ENCODE data around the gene CCL14. TPM values are rescaled to one million over a fixed set of nuclear protein-coding genes. Genes with fewer than 3 reads are reported as not detected.
"Not testable (repeated sequence)": the region's sequence is repeated elsewhere in the genome, so short reads cannot be mapped to it uniquely, and the experiment has no call there.

The CCL14 gene
- total RNA-seq, 4 donors from 2014 or later = 6.3 to 8.3 (median 6.7) TPM

GRCh38 chr17:36001110-36001771 is 14.7 kb upstream of the CCL14 start, which contains the start of gene CCL15:
Gene CCL15, minus strand, starts transcription at chr17:36001553. Its CDS starts 61 bp downstream, at chr17:36001492.
- TF ChIP-seq POLR2A (IDR thresholded peaks at IDR 0.05) (peak; percentile 87 to 93), CTCF (IDR thresholded peaks at IDR 0.05) (peak in 1 of 6 experiments; percentile 15)

GRCh38 chr17:36000732-36001109 is 14.2 kb upstream of the CCL14 start:
- DNase-seq = peak in 2 of 3 donors; percentile 61
- TF ChIP-seq POLR2A (IDR thresholded peaks at IDR 0.05) = no peak
- no peak for TF ChIP-seq CTCF (IDR thresholded peaks at IDR 0.05)
- no peaks in the 10 kb centered on the region for H3K27me3 ChIP-seq
- H3K4me3 ChIP-seq = peak overlapping the region in 3 of 4 donors; percentile 22 to 58 (median 55)
- H3K9me3 ChIP-seq = no peaks in the 10 kb centered on the region
- peaks cover 0 to 9% (median 0%) of the 10 kb centered on the region in 3 donors for H3K36me3 ChIP-seq
- peaks cover 0 to 16% (median 0%) of the 10 kb centered on the region in 4 donors for H3K4me1 ChIP-seq
- peak overlapping the region in 3 of 4 donors; percentile 63 to 96 (median 87) for H3K27ac ChIP-seq

More at GRCh38 chr17:36001110-36001771, 14.7 kb upstream of the CCL14 start, which contains the start of gene CCL15:
- Histone ChIP-seq H3K9me3 (no peaks in the 10 kb centered on the region), H3K4me1 (peaks cover 0 to 16% (median 0%) of the 10 kb centered on the region in 4 donors), H3K4me3 (peak within 1 kb of the TSS in 3 of 4 donors; percentile 22 to 58 (median 55)), H3K36me3 (peaks cover 0 to 9% (median 0%) of the 10 kb centered on the region in 3 donors), H3K27me3 (no peaks in the 10 kb centered on the region), H3K27ac (peak within 1 kb of the TSS in 3 of 4 donors; percentile 63 to 96 (median 87))
- peak in 2 of 3 donors; percentile 66 to 67 for DNase-seq

- no peak overlapping the region for H3K27ac ChIP-seq
- H3K27me3 ChIP-seq = no peaks in the 10 kb centered on the region
- no peaks in the 10 kb centered on the region for H3K9me3 ChIP-seq
- peaks cover 0 to 9% (median 0%) of the 10 kb centered on the region in 3 donors for H3K36me3 ChIP-seq
- H3K4me3 ChIP-seq = no peak overlapping the region
- H3K4me1 ChIP-seq = peaks cover 0 to 16% (median 0%) of the 10 kb centered on the region in 4 donors
- no peak for DNase-seq
- TF ChIP-seq CTCF (IDR thresholded peaks at IDR 0.05) (no peak), POLR2A (IDR thresholded peaks at IDR 0.05) (no peak)
Observed at GRCh38 chr17:35998756-35999155, 12.2 kb upstream of the CCL14 start.

GRCh38 chr17:35998018-35998545 is 11.6 kb upstream of the CCL14 start:
- no peak for DNase-seq
- no peak for TF ChIP-seq CTCF (IDR thresholded peaks at IDR 0.05)
- no peak for TF ChIP-seq POLR2A (IDR thresholded peaks at IDR 0.05)
- H3K4me1 ChIP-seq = peaks cover 0 to 11% (median 0%) of the 10 kb centered on the region in 4 donors
- no peak overlapping the region for H3K27ac ChIP-seq
- no peaks in the 10 kb centered on the region for H3K27me3 ChIP-seq
- peaks cover 0 to 9% (median 0%) of the 10 kb centered on the region in 3 donors for H3K36me3 ChIP-seq
- no peak overlapping the region for H3K4me3 ChIP-seq
- no peaks in the 10 kb centered on the region for H3K9me3 ChIP-seq

- H3K36me3 ChIP-seq = peaks cover 0 to 18% (median 0%) of the 10 kb centered on the region in 3 donors
- not testable (repeated sequence) for H3K4me1 ChIP-seq, H3K9me3 ChIP-seq, DNase-seq, H3K27ac ChIP-seq, H3K27me3 ChIP-seq, H3K4me3 ChIP-seq
Observed at GRCh38 chr17:35995346-35995745, 8.8 kb upstream of the CCL14 start.

GRCh38 chr17:35991075-35991474 is 4.5 kb upstream of the CCL14 start:
- no peak overlapping the region for H3K27ac ChIP-seq

More at GRCh38 chr17:35991075-35991474, 4.5 kb upstream of the CCL14 start:
- DNase-seq = peak in 1 of 3 donors; percentile 29
- Histone ChIP-seq H3K36me3 (peaks cover 0 to 15% (median 0%) of the 10 kb centered on the region in 3 donors), H3K27me3 (no peaks in the 10 kb centered on the region), H3K4me3 (no peak overlapping the region), H3K4me1 (no peaks in the 10 kb centered on the region), H3K9me3 (no peaks in the 10 kb centered on the region)
- TF ChIP-seq POLR2A (IDR thresholded peaks at IDR 0.05) = no peak
- no peak for TF ChIP-seq CTCF (IDR thresholded peaks at IDR 0.05)
